GM10248 (cell line): Measurements from ENCODE around the gene SPAG4.

Experiments used
- CTCF ChIA-PET: fragments of 300-600 bp; sonication (Branson Sonifier 250); formaldehyde crosslinking; extraction: SDS; loops from one replicate; lab custom pipeline; 2021; ENCODE audit warnings: antibody characterized with exemption; lab: Yijun Ruan, JAX
- POLR2A ChIA-PET: fragments of 350-650 bp; sonication (Branson Sonifier 250); formaldehyde crosslinking; extraction: SDS; loops from one replicate; lab custom pipeline; 2020; ENCODE audit warnings: antibody characterized with exemption; lab: Yijun Ruan, JAX
- DNase-seq: peaks from one replicate; pipeline ENCODE4 v3.0.0; 2012; ENCODE audit errors: extremely low spot score
- CTCF ChIP-seq: IDR thresholded peaks from 2 replicates; pipeline ENCODE4 v1.5.1; 2012; ENCODE audit warnings: mild to moderate bottlenecking, low read depth; ENCODE audit errors: extremely low read depth, missing control alignments, control extremely low read depth

SPAG4 gene

GRCh38 chr20:35637276-35637675, 21.6 kb downstream of the SPAG4 start:
- no peak for TF ChIP-seq CTCF
- no peak for DNase-seq
- CTCF ChIA-PET = interaction anchor here (1.5 to 1.6 kb wide), 2 partner anchors 12 to 18 kb away, joined by 4 to 9 read pairs; no protein-coding TSS in a partner anchor
- POLR2A ChIA-PET = no interaction called here

GRCh38 chr20:35638751-35639150, 23.1 kb downstream of the SPAG4 start:
- no peak for TF ChIP-seq CTCF
- ChIA-PET POLR2A (no interaction called here), CTCF (interaction anchor here (1.5 kb wide), 1 partner anchor 11 kb away, joined by 4 read pairs; no protein-coding TSS in a partner anchor)
- DNase-seq = no peak

- ChIA-PET CTCF (interaction anchor here (0.9 to 1.5 kb wide), 3 partner anchors 13 to 24 kb away, joined by 3 read pairs; no protein-coding TSS in a partner anchor), POLR2A (no interaction called here)
- DNase-seq = no peak
- TF ChIP-seq CTCF = no peak
These were observed 25.1 kb downstream of the SPAG4 start for GRCh38 chr20:35640724-35641123.

GRCh38 chr20:35641743-35642142, 26.1 kb downstream of the SPAG4 start:
- ChIA-PET CTCF (interaction anchor here (1.1 to 2.1 kb wide), 3 partner anchors 15 to 25 kb away, joined by 3 to 10 read pairs (median 3); no protein-coding TSS in a partner anchor), POLR2A (no interaction called here)
- DNase-seq = no peak
- TF ChIP-seq CTCF = no peak

GRCh38 chr20:35643045-35643444, 27.4 kb downstream of the SPAG4 start:
- no peak for TF ChIP-seq CTCF
- CTCF ChIA-PET = interaction anchor here (2.1 kb wide), 1 partner anchor 23 kb away, joined by 10 read pairs; no protein-coding TSS in a partner anchor
- DNase-seq = no peak
- POLR2A ChIA-PET = no interaction called here

GRCh38 chr20:35644806-35645205, 29.2 kb downstream of the SPAG4 start:
- ChIA-PET CTCF (interaction anchor here (1.0 to 2.6 kb wide), 3 partner anchors 10 to 49 kb away, joined by 3 to 18 read pairs (median 6); no protein-coding TSS in a partner anchor), POLR2A (no interaction called here)
- DNase-seq = no peak
- no peak for TF ChIP-seq CTCF
